ENCODE measurements around the gene MGST1. TPM values are rescaled to one million over a fixed set of nuclear protein-coding genes. Genes with fewer than 3 reads are reported as not detected.
"Not testable (repeated sequence)": the region's sequence is repeated elsewhere in the genome, so short reads cannot be mapped to it uniquely, and the experiment has no call there.

Gene MGST1
- total and polyA plus RNA-seq, 4 donors: 15.1 to 152 (median 76.1) TPM

DNA sequence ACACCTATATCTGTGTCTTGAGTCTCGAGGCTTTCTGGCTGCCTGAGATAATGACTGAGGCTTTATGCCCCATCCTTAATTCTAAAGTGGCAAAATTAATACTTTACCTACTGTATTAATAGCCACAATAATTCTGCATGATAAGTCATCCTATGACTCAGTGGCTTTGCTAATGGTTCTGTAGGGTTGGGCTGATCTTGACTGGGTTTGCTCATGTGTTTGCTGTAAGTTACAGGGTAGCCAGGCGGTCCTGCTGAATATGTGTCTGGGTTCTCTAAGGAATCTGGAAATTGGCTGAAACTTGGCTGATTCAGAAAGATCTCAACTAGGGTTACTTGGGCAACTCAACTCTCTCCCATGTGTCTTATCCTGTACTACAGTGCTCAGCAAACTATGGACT lies 21.7 kb downstream of the MGST1 start:
- H3K4me1 ChIP-seq (ENCODE audit: control insufficient read depth, insufficient read depth, low read length): no peaks in the 10 kb centered on the region
- DNase-seq (ENCODE audit: low read depth in 4 of 6, low spot score in 6 of 6): no peak
- no peak overlapping the region for H3K4me3 ChIP-seq (ENCODE audit: low read depth, low read length)
- no peaks in the 10 kb centered on the region for H3K36me3 ChIP-seq (ENCODE audit: control insufficient read depth, insufficient read depth, low read length)
- no peaks in the 10 kb centered on the region for H3K9me3 ChIP-seq (ENCODE audit: control insufficient read depth, insufficient read depth, low read length)
- 100% methylated on average over 1 of the region's 2 CpGs for WGBS (ENCODE audit: insufficient coverage)
- no peaks in the 10 kb centered on the region for H3K27me3 ChIP-seq (ENCODE audit: control insufficient read depth, insufficient read depth, low read length)
- H3K27ac ChIP-seq (ENCODE audit: low read depth, low read length): no peak overlapping the region

DNA sequence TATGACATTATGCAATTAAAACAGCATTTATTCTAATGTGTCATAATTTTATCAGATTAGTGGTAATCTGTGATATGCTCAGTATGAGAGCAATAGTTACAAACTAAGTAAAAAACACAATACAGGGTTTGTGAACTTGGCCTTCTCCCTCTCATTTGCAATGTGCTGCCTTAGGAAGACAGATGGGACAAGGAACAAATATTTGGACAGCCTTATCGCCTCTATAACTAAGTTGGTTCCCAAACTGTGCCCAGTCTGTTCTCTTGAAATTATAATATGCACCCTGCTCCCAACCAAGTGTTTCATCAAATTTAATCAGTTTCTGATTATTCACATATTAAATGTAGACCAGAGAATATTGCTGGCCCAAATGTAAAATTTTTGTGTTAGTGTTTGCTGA lies 22.7 kb downstream of the MGST1 start:
- no peaks in the 10 kb centered on the region for H3K36me3 ChIP-seq (ENCODE audit: control insufficient read depth, insufficient read depth, low read length)
- H3K9me3 ChIP-seq (ENCODE audit: control insufficient read depth, insufficient read depth, low read length): no peaks in the 10 kb centered on the region
- peak in 1 of 6 donors; percentile 64 for DNase-seq (ENCODE audit: low read depth in 4 of 6, low spot score in 6 of 6)
- WGBS (ENCODE audit: insufficient coverage): no CpG with 5 or more reads among the region's 1 CpG
- no peaks in the 10 kb centered on the region for H3K4me1 ChIP-seq (ENCODE audit: control insufficient read depth, insufficient read depth, low read length)
- no peaks in the 10 kb centered on the region for H3K27me3 ChIP-seq (ENCODE audit: control insufficient read depth, insufficient read depth, low read length)
- H3K27ac ChIP-seq (ENCODE audit: low read depth, low read length): no peak overlapping the region
- no peak overlapping the region for H3K4me3 ChIP-seq (ENCODE audit: low read depth, low read length)

DNA sequence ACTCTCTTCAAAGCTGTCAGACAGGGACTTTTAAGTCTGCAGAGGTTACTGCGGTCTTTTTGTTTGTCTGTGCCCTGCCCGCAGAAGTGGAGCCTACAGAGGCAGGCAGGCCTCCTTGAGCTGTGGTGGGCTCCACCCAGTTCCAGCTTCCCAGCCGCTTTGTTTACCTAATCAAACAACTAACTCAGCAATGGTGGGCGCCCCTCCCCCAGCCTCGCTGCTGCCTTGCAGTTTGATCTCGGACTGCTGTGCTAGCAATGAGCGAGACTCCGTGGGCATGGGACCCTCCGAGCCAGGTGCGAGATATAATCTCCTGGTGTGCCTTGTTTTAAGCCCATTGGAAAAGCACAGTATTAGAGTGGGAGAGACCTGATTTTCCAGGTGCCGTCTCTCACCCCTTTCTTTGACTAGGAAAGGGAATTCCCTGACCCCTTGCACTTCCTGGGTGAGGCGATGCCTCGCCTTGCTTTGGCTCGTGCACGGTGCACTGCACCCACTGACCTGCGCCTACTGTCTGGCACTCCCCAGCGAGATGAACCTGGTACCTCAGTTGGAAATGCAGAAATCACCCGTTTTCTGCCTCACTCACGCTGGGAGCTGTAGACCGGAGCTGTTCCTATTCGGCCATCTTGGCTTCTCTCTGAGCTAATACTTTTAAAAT lies 35.3 kb downstream of the MGST1 start:
- WGBS (ENCODE audit: insufficient coverage): 93% methylated on average over 16 of the region's 21 CpGs
- H3K4me1 ChIP-seq (ENCODE audit: control insufficient read depth, insufficient read depth, low read length); H3K4me3 ChIP-seq (ENCODE audit: low read depth, low read length); H3K36me3 ChIP-seq (ENCODE audit: control insufficient read depth, insufficient read depth, low read length); H3K27me3 ChIP-seq (ENCODE audit: control insufficient read depth, insufficient read depth, low read length); H3K27ac ChIP-seq (ENCODE audit: low read depth, low read length); DNase-seq (ENCODE audit: low read depth in 4 of 6, low spot score in 6 of 6); H3K9me3 ChIP-seq (ENCODE audit: control insufficient read depth, insufficient read depth, low read length): not testable (repeated sequence)

DNA sequence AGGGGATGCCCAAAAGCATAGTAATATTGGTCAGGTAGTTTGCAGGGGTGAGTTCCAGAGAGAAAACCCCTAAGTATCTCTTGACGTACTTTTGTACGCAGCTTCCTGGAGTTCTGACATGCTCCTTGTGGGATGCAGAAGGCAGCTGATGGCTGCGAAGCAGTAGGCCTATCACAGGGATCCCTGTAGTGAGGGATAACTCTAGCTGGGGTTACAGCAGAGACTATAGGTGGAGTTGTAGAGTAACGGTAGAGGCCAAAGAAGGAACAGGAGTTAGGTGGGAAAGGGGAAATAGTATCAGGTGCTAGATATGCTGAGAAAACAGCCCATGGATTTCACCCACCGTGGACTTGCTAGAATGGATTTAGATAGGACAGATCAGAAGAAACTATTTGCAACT lies 37.3 kb downstream of the MGST1 start:
- H3K4me3 ChIP-seq (ENCODE audit: low read depth, low read length): no peak overlapping the region
- 82% methylated on average over 4 of the region's 5 CpGs for WGBS (ENCODE audit: insufficient coverage)
- H3K4me1 ChIP-seq (ENCODE audit: control insufficient read depth, insufficient read depth, low read length): no peaks in the 10 kb centered on the region

DNA sequence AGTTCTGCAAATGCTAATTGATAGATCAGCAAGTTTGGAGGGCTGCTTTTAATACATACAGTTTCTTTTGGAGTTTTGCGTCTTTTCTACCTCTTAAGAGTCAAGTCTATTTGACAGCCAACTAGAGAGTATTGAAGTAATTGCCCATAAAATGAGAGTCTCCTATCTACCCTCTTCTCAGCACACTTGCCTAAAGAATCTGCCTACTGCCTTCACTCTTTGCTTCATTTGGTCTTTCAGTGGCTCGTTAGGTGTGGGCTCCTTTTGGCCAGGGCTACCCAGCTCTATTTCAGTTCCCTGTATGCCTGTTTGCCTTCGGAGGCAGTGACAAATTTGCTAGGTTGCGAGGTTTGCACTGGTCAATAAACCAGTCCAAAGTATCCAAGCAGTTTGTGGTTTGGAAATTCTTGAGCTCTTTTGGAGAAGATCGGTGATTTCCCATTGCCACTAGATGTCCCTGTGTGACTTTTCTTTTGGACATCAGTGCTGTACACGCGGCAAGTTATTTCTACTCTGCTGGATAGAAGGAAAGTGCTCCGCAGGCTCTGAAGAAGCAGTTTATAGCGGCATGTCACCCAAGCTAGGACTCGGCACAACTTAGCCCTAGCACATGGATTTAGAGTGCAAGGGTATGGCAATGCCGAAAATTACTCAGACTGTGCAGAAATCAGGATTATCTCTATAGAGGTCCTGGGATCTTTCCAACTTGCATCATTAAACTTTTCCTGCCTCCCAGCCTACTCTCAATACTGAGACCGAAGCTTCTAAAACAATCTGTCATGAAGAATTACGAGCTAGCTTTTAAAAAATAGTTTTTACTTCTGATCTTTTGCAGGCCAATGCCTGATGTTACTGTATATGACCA lies 38.6 kb downstream of the MGST1 start:
- Histone ChIP-seq H3K27me3 (ENCODE audit: control insufficient read depth, insufficient read depth, low read length) (no peaks in the 10 kb centered on the region), H3K4me3 (ENCODE audit: low read depth, low read length) (no peak overlapping the region), H3K9me3 (ENCODE audit: control insufficient read depth, insufficient read depth, low read length) (no peaks in the 10 kb centered on the region), H3K4me1 (ENCODE audit: control insufficient read depth, insufficient read depth, low read length) (no peaks in the 10 kb centered on the region), H3K36me3 (ENCODE audit: control insufficient read depth, insufficient read depth, low read length) (no peaks in the 10 kb centered on the region), H3K27ac (ENCODE audit: low read depth, low read length) (no peak overlapping the region)
- peak; percentile 63 to 95 (median 70) for DNase-seq (ENCODE audit: low read depth in 4 of 6, low spot score in 6 of 6)
- WGBS (ENCODE audit: insufficient coverage): 14% methylated on average over 7 of the region's 13 CpGs

More for the DNA sequence above, 37.3 kb downstream of the MGST1 start:
- Histone ChIP-seq H3K27ac (ENCODE audit: low read depth, low read length) (no peak overlapping the region), H3K27me3 (ENCODE audit: control insufficient read depth, insufficient read depth, low read length) (no peaks in the 10 kb centered on the region), H3K9me3 (ENCODE audit: control insufficient read depth, insufficient read depth, low read length) (no peaks in the 10 kb centered on the region), H3K36me3 (ENCODE audit: control insufficient read depth, insufficient read depth, low read length) (no peaks in the 10 kb centered on the region)
- DNase-seq (ENCODE audit: low read depth in 4 of 6, low spot score in 6 of 6): no peak

DNA sequence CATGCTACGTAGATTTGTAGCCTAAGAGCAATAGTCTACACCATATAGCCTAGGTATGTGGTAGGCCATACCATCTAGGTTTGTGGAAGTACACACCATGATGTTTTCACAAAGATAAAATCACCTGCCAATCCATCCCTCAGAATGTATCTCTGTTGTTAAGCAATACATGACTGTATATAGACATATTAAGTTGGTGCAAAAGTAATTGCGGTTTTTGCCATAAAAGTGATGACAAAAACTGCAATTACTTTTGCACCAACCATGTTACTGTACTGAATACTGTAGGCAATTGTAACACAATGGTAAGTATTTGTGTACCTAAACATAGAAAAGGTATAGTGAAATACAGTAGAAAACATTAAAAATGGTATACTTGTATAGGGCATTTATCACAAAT lies 40.5 kb downstream of the MGST1 start:
- no peak for DNase-seq (ENCODE audit: low read depth in 4 of 6, low spot score in 6 of 6)
- Histone ChIP-seq H3K4me3 (ENCODE audit: low read depth, low read length) (no peak overlapping the region), H3K36me3 (ENCODE audit: control insufficient read depth, insufficient read depth, low read length) (no peaks in the 10 kb centered on the region), H3K4me1 (ENCODE audit: control insufficient read depth, insufficient read depth, low read length) (no peaks in the 10 kb centered on the region), H3K27ac (ENCODE audit: low read depth, low read length) (no peak overlapping the region), H3K9me3 (ENCODE audit: control insufficient read depth, insufficient read depth, low read length) (no peaks in the 10 kb centered on the region), H3K27me3 (ENCODE audit: control insufficient read depth, insufficient read depth, low read length) (no peaks in the 10 kb centered on the region)
- no CpG with 5 or more reads among the region's 2 CpGs for WGBS (ENCODE audit: insufficient coverage)

DNA sequence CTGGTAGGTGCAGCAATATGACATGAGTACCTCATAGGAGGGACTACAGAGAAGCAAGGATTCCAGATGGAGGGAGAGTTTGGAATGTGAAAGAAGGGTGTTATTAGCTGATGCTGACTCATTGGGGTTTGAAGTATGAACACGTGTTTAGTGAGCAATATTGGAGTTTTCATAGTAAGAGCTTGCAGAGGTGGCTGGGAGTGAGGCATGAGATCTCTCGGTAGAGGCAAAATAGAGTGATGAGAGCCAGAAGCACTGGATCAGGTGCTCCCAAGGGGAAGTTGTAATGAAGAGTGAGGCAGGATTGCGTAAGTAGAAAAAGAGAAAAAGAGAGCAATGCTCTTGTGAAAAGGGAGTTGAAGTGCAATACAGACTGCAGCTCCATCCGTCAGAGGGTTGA lies 42.1 kb downstream of the MGST1 start:
- DNase-seq (ENCODE audit: low read depth in 4 of 6, low spot score in 6 of 6): peak in 1 of 6 donors; percentile 8
- Histone ChIP-seq H3K36me3 (ENCODE audit: control insufficient read depth, insufficient read depth, low read length) (no peaks in the 10 kb centered on the region), H3K9me3 (ENCODE audit: control insufficient read depth, insufficient read depth, low read length) (peaks cover 2% of the 10 kb centered on the region), H3K4me1 (ENCODE audit: control insufficient read depth, insufficient read depth, low read length) (no peaks in the 10 kb centered on the region), H3K27ac (ENCODE audit: low read depth, low read length) (no peak overlapping the region), H3K27me3 (ENCODE audit: control insufficient read depth, insufficient read depth, low read length) (no peaks in the 10 kb centered on the region), H3K4me3 (ENCODE audit: low read depth, low read length) (no peak overlapping the region)
- WGBS (ENCODE audit: insufficient coverage): 81% methylated on average over 3 of the region's 4 CpGs

DNA sequence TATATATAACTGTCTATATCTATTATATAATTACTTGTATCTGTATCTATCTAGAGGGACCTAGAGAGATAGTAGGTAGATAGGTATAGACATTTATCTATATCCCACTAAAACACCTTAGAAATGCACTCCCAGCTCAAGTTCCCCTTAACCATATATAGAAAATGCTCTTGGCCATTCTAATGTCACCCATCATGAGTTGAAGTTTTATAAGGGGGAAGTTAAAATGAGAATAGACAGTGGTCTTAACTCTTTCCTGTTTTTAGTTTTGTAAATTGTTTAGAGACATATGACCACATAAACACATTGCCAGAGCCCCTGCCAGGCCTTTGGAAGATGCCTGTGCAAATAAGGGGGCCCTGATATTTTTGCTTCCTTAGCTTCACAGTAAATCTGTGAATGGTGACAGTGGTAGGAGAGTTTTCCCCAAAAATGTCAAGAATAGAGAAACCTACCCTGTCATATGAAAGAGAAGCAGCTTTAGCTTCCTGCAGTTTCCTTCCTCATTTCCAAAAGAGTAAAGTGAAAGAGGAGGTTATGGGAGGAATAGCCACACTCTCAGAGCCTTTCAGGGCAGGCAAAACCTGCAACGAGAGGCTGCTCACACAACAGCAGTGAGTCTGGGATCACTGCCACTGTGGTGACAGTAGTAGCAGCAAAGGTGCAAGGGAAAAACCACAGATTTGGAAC lies 45.5 kb downstream of the MGST1 start:
- WGBS (ENCODE audit: insufficient coverage): 100% methylated on average over 1 of the region's 1 CpG
- H3K4me1 ChIP-seq (ENCODE audit: control insufficient read depth, insufficient read depth, low read length): no peaks in the 10 kb centered on the region
- H3K9me3 ChIP-seq (ENCODE audit: control insufficient read depth, insufficient read depth, low read length): peaks cover 2% of the 10 kb centered on the region
- H3K36me3 ChIP-seq (ENCODE audit: control insufficient read depth, insufficient read depth, low read length): no peaks in the 10 kb centered on the region
- no peak overlapping the region for H3K4me3 ChIP-seq (ENCODE audit: low read depth, low read length)
- no peaks in the 10 kb centered on the region for H3K27me3 ChIP-seq (ENCODE audit: control insufficient read depth, insufficient read depth, low read length)
- H3K27ac ChIP-seq (ENCODE audit: low read depth, low read length): no peak overlapping the region
- no peak for DNase-seq (ENCODE audit: low read depth in 4 of 6, low spot score in 6 of 6)

DNA sequence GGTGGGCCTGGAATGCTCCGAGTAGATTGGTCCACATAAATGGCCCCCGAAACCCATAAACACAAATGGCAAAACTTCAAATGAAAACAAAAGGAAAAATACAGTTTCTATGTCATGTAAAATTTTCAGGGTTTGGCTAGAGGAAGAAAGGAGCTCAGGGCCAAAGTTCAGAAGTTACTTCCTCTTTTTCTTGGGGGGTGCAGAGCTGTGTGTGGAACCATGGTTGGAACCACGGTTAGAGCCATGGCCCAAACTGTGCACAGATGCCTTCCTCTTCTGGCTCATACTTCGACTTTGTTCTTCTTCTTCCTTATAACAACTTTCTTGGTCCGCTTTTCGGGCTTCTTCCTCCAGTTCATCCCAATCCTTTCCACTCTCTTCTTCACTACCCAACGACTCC lies 51.7 kb downstream of the MGST1 start:
- no peaks in the 10 kb centered on the region for H3K4me1 ChIP-seq (ENCODE audit: control insufficient read depth, insufficient read depth, low read length)

More for the DNA sequence above, 51.7 kb downstream of the MGST1 start:
- Histone ChIP-seq H3K27me3 (ENCODE audit: control insufficient read depth, insufficient read depth, low read length) (no peaks in the 10 kb centered on the region), H3K36me3 (ENCODE audit: control insufficient read depth, insufficient read depth, low read length) (no peaks in the 10 kb centered on the region), H3K4me3 (ENCODE audit: low read depth, low read length) (no peak overlapping the region), H3K27ac (ENCODE audit: low read depth, low read length) (no peak overlapping the region), H3K9me3 (ENCODE audit: control insufficient read depth, insufficient read depth, low read length) (no peaks in the 10 kb centered on the region)
- 94% methylated on average over 5 of the region's 7 CpGs for WGBS (ENCODE audit: insufficient coverage)
- DNase-seq (ENCODE audit: low read depth in 4 of 6, low spot score in 6 of 6): no peak

All from spinal cord (tissue), 10 donors.